ENCODE data around the gene SDHB.
A peak's percentile ranks its signal among the peaks of the same experiment; 100 is the strongest.

Gene SDHB

DNA sequence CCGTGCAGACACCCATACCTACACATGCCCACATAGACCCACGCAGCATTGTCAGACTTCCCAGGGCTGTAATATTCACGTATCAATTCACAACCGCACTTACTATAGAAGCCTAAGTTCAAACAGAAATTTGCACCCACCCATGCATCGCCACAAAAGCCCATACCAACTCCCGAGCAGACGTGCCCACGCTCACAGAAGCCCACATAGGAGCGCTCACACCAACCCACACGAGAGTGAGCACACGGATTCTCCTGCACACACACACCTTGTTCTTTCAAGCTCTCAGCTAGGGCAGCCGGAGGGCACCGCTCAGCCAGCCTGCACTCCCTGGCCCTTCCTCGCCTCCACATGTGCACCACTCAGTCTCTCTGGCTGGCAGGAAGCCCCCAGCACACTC is 78.0 kb downstream of the SDHB start:
- H3K36me3 ChIP-seq (ENCODE audit: control insufficient read depth in 5 of 5, insufficient read depth in 5 of 5, low read length in 5 of 5): peaks cover 0 to 8% (median 6%) of the 10 kb centered on the region in 5 donors

DNA sequence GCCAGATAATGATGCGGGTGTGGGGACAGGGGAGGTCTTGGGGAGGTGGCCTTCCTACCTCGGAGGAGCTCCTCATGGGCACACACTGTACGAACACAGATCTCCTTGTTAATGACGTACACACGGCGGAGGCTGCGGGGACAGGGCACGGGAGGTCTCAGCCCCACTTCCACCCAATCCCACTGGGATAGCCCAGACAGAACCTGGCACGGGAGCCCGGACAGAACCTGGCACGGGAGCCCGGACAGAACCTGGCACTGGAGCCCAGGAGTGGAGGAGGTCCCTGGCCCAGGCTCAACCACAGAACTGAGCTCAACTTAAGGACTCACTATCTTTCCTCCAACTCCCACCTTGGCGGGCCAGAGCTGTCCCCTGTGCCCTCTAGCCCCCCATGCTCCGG is 78.6 kb downstream of the SDHB start:
- peaks cover 0 to 4% (median 0%) of the 10 kb centered on the region in 5 donors for H3K27me3 ChIP-seq (ENCODE audit: control insufficient read depth in 5 of 5, insufficient read depth in 4 of 5, low read length in 5 of 5)
- H3K9me3 ChIP-seq (ENCODE audit: control insufficient read depth in 5 of 5, low read length in 5 of 5): no peaks in the 10 kb centered on the region
- H3K4me3 ChIP-seq (ENCODE audit: low read depth in 1 of 5, low read length in 5 of 5): no peak overlapping the region
- peaks cover 0 to 27% (median 24%) of the 10 kb centered on the region in 5 donors for H3K4me1 ChIP-seq (ENCODE audit: control insufficient read depth in 5 of 5, insufficient read depth in 5 of 5, low read length in 5 of 5)
- no peak overlapping the region for H3K27ac ChIP-seq (ENCODE audit: low read depth, low read length)
- H3K9ac ChIP-seq (ENCODE audit: low read length in 5 of 5): no peak overlapping the region
- H3K36me3 ChIP-seq (ENCODE audit: control insufficient read depth in 5 of 5, insufficient read depth in 5 of 5, low read length in 5 of 5): peaks cover 0 to 14% (median 11%) of the 10 kb centered on the region in 5 donors

More for the DNA sequence above, 78.0 kb downstream of the SDHB start:
- Histone ChIP-seq H3K4me3 (ENCODE audit: low read depth in 1 of 5, low read length in 5 of 5) (no peak overlapping the region), H3K27me3 (ENCODE audit: control insufficient read depth in 5 of 5, insufficient read depth in 4 of 5, low read length in 5 of 5) (peaks cover 0 to 4% (median 2%) of the 10 kb centered on the region in 5 donors), H3K27ac (ENCODE audit: low read depth, low read length) (no peak overlapping the region), H3K9me3 (ENCODE audit: control insufficient read depth in 5 of 5, low read length in 5 of 5) (no peaks in the 10 kb centered on the region), H3K9ac (ENCODE audit: low read length in 5 of 5) (no peak overlapping the region), H3K4me1 (ENCODE audit: control insufficient read depth in 5 of 5, insufficient read depth in 5 of 5, low read length in 5 of 5) (peaks cover 0 to 31% (median 24%) of the 10 kb centered on the region in 5 donors)

DNA sequence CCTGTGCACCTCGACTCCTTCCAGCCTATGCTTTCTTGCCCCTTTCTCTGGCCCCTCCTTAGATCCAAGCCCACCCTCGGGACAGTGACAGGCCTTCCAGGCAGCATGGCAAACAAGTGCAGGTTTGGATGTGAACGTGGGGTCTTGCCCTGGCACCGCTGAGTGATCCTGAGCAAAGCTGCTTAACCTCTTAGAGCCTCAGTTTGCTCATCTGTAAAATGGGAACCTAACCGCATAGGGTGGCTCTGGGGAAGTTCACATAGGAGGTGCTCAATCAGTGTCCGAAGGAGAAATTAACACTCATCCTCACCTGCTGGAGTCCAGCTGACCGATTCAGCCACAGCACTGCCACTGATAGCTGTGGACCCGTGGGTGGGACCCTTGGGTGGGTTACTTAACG is 80.6 kb downstream of the SDHB start:
- Histone ChIP-seq H3K27me3 (ENCODE audit: control insufficient read depth in 5 of 5, insufficient read depth in 4 of 5, low read length in 5 of 5) (no peaks in the 10 kb centered on the region), H3K9me3 (ENCODE audit: control insufficient read depth in 5 of 5, low read length in 5 of 5) (no peaks in the 10 kb centered on the region), H3K27ac (ENCODE audit: low read depth, low read length) (no peak overlapping the region), H3K36me3 (ENCODE audit: control insufficient read depth in 5 of 5, insufficient read depth in 5 of 5, low read length in 5 of 5) (peaks cover 0 to 32% (median 19%) of the 10 kb centered on the region in 5 donors), H3K4me1 (ENCODE audit: control insufficient read depth in 5 of 5, insufficient read depth in 5 of 5, low read length in 5 of 5) (peaks cover 0 to 13% (median 9%) of the 10 kb centered on the region in 5 donors), H3K9ac (ENCODE audit: low read length in 5 of 5) (no peak overlapping the region), H3K4me3 (ENCODE audit: low read depth in 1 of 5, low read length in 5 of 5) (no peak overlapping the region)

DNA sequence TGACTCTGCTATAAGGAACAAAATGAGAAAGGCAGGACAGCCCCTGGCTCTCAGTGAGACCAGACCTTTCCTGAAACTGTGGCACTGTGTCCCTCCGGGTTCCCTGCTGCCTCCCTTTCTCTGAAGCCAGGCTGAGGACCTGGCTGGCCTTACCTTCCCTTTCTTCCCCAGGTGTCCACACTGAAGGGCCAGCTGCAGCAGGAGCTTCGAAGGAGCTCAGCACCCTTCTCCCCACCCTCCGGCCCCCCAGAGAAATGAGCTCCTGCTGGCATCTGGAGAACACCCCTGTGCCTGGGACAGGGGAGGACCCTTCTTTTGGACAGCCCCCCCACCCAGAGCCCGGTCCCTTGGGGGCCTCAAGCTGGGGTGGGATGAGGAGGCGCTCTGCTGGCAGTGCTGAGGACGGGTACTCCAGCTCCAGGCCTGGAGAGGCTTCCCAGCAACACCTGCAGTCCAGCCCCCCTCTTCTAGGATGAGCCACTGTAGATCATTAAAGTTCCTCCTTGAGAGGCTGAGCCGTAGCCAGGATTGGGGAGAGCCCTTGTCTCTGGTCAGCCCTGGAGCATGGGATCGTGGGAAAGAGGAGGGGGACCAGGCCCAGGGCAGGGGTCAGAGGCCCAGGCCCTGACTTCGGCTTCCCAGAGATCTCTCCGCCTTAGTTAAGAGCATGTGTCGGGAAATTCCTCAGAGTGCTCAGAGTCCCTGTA is 81.5 kb downstream of the SDHB start:
- peak overlapping the region in 1 of 5 donors; percentile 23 for H3K9ac ChIP-seq (ENCODE audit: low read length in 5 of 5)
- H3K36me3 ChIP-seq (ENCODE audit: control insufficient read depth in 5 of 5, insufficient read depth in 5 of 5, low read length in 5 of 5): peaks cover 0 to 41% (median 22%) of the 10 kb centered on the region in 5 donors
- no peak overlapping the region for H3K27ac ChIP-seq (ENCODE audit: low read depth, low read length)
- no peaks in the 10 kb centered on the region for H3K9me3 ChIP-seq (ENCODE audit: control insufficient read depth in 5 of 5, low read length in 5 of 5)
- H3K4me3 ChIP-seq (ENCODE audit: low read depth in 1 of 5, low read length in 5 of 5): no peak overlapping the region
- H3K4me1 ChIP-seq (ENCODE audit: control insufficient read depth in 5 of 5, insufficient read depth in 5 of 5, low read length in 5 of 5): peaks cover 0 to 10% (median 7%) of the 10 kb centered on the region in 5 donors
- H3K27me3 ChIP-seq (ENCODE audit: control insufficient read depth in 5 of 5, insufficient read depth in 4 of 5, low read length in 5 of 5): no peaks in the 10 kb centered on the region

DNA sequence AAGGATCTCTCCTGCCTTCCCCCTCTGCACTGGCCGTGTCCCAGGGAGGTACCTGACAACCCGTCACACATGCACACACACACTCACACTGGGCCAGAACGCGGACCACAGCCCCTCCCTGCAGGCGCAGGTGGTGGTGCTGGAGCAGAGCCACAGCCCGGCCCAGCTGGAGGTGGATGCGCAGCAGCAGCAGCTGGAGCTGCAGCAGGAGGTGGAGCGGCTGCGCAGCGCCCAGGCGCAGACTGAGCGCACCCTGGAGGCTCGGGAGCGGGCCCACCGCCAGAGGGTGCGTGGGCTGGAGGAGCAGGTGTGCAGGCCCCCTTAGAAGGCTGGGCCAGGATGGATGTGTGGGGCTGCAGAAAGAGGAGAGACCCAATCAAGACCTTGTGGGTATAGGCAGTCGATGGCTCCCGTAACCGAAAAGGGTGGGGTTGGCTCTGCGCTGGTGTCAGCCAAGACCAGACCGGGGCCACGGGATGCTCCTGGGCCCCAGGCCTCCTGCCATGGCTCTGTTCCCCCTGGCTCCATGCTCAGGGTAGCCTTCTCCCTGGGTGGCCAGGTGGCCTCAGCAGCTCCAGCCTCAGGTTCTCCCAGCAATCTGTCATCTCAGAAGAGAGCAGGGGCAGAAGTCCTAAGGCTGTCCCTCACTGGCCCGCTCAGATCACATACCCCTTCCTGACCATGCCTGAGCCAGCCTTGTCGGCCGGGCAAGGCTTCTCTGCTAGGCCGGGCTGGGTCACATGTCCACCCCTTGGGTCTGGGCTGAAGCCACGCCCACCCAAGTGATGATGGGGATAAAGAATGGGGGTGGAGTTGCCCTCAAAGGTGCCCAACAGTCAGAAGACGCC is 82.3 kb downstream of the SDHB start:
- Histone ChIP-seq H3K4me1 (ENCODE audit: control insufficient read depth in 5 of 5, insufficient read depth in 5 of 5, low read length in 5 of 5) (peaks cover 0 to 17% (median 7%) of the 10 kb centered on the region in 5 donors), H3K36me3 (ENCODE audit: control insufficient read depth in 5 of 5, insufficient read depth in 5 of 5, low read length in 5 of 5) (peaks cover 0 to 48% (median 25%) of the 10 kb centered on the region in 5 donors)

DNA sequence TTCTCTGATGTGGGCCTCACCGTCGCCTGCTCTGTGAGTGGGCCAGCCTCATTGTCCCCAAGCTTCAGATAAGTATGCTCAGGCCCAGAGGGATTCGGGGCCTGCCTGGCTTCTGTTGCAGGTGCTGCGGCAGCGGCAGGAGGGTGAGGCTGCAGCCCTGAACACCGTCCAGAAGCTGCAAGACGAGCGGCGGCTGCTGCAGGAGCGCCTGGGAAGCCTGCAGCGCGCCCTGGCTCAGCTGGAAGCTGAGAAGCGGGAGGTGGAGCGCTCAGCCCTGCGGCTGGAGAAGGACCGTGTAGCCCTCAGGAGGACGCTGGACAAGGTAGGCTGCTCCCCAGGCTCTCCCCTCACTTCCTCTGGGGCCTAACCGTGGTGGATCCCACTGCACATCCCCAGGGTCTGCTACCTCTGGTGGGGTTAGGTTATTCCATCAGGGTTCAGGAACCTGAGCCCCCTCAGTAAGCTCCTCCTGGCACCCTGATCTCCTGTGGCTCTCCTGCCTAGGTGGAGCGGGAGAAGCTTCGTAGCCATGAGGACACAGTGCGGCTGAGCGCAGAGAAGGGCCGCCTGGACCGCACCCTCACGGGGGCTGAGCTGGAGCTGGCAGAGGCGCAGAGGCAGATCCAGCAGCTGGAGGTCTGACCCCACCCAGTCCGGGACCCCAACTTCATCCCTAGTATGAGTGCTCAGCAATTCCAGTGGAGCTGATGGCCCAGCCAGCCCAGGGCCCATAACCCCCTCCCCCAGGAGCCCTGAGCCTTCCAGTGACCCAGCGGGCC is 83.5 kb downstream of the SDHB start:
- Histone ChIP-seq H3K9ac (ENCODE audit: low read length in 5 of 5) (no peak overlapping the region), H3K27ac (ENCODE audit: low read depth, low read length) (no peak overlapping the region), H3K4me1 (ENCODE audit: control insufficient read depth in 5 of 5, insufficient read depth in 5 of 5, low read length in 5 of 5) (peaks cover 0 to 14% (median 4%) of the 10 kb centered on the region in 5 donors), H3K36me3 (ENCODE audit: control insufficient read depth in 5 of 5, insufficient read depth in 5 of 5, low read length in 5 of 5) (peaks cover 0 to 60% (median 38%) of the 10 kb centered on the region in 5 donors), H3K27me3 (ENCODE audit: control insufficient read depth in 5 of 5, insufficient read depth in 4 of 5, low read length in 5 of 5) (no peaks in the 10 kb centered on the region), H3K9me3 (ENCODE audit: control insufficient read depth in 5 of 5, low read length in 5 of 5) (no peaks in the 10 kb centered on the region), H3K4me3 (ENCODE audit: low read depth in 1 of 5, low read length in 5 of 5) (no peak overlapping the region)

More for the DNA sequence above, 82.3 kb downstream of the SDHB start:
- Histone ChIP-seq H3K27ac (ENCODE audit: low read depth, low read length) (no peak overlapping the region), H3K9ac (ENCODE audit: low read length in 5 of 5) (no peak overlapping the region), H3K4me3 (ENCODE audit: low read depth in 1 of 5, low read length in 5 of 5) (no peak overlapping the region), H3K9me3 (ENCODE audit: control insufficient read depth in 5 of 5, low read length in 5 of 5) (no peaks in the 10 kb centered on the region), H3K27me3 (ENCODE audit: control insufficient read depth in 5 of 5, insufficient read depth in 4 of 5, low read length in 5 of 5) (no peaks in the 10 kb centered on the region)

DNA sequence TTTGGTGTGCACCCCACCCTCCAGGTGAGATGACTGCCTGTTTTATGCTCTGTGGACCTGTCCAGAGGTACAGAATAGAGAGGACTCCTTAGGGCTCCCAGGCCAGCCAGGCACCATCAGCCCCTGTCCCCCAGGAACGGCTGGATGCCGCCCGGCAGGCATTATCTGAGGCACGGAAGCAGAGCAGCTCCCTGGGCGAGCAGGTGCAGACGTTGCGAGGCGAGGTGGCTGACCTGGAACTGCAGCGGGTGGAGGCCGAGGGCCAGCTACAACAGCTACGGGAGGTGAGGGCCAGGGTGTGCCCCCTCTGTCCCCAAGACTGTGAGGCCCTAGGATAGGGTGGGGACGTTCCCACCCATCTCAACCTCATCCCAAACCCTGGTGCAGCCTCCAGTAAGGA is 84.2 kb downstream of the SDHB start:
- Histone ChIP-seq H3K9ac (ENCODE audit: low read length in 5 of 5) (no peak overlapping the region), H3K27me3 (ENCODE audit: control insufficient read depth in 5 of 5, insufficient read depth in 4 of 5, low read length in 5 of 5) (no peaks in the 10 kb centered on the region), H3K36me3 (ENCODE audit: control insufficient read depth in 5 of 5, insufficient read depth in 5 of 5, low read length in 5 of 5) (peaks cover 0 to 65% (median 38%) of the 10 kb centered on the region in 5 donors), H3K4me1 (ENCODE audit: control insufficient read depth in 5 of 5, insufficient read depth in 5 of 5, low read length in 5 of 5) (peaks cover 0 to 9% (median 0%) of the 10 kb centered on the region in 5 donors), H3K27ac (ENCODE audit: low read depth, low read length) (no peak overlapping the region), H3K9me3 (ENCODE audit: control insufficient read depth in 5 of 5, low read length in 5 of 5) (no peaks in the 10 kb centered on the region), H3K4me3 (ENCODE audit: low read depth in 1 of 5, low read length in 5 of 5) (no peak overlapping the region)

DNA sequence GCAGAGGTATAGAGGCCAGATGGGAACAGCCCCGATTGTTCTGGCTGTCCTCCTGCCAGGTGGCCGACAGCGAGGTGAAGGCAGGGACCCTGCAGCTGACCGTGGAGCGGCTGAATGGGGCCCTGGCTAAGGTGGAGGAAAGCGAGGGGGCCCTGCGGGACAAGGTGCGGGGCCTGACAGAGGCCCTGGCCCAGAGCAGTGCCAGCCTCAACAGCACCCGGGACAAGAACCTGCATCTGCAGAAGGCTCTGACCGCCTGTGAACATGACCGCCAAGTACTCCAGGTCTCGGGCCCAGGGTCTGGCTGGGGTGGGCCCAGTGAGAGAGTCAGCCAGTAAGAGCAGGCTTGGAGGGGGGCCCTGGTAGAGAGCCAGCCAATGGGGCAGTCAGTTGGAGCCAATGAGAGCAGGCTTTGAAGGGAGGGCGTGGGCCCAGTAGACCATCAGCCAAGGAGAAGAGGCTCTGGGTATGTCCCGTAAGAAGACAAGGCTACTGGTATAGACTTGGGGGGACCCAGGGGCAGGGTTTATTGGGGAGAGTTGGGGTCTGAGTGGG is 84.7 kb downstream of the SDHB start:
- Histone ChIP-seq H3K27me3 (ENCODE audit: control insufficient read depth in 5 of 5, insufficient read depth in 4 of 5, low read length in 5 of 5) (no peaks in the 10 kb centered on the region), H3K9ac (ENCODE audit: low read length in 5 of 5) (no peak overlapping the region), H3K27ac (ENCODE audit: low read depth, low read length) (no peak overlapping the region), H3K9me3 (ENCODE audit: control insufficient read depth in 5 of 5, low read length in 5 of 5) (no peaks in the 10 kb centered on the region), H3K4me1 (ENCODE audit: control insufficient read depth in 5 of 5, insufficient read depth in 5 of 5, low read length in 5 of 5) (peaks cover 0 to 9% (median 0%) of the 10 kb centered on the region in 5 donors), H3K36me3 (ENCODE audit: control insufficient read depth in 5 of 5, insufficient read depth in 5 of 5, low read length in 5 of 5) (peaks cover 0 to 65% (median 38%) of the 10 kb centered on the region in 5 donors), H3K4me3 (ENCODE audit: low read depth in 1 of 5, low read length in 5 of 5) (no peak overlapping the region)

Measured in subcutaneous abdominal adipose tissue (tissue), 5 donors.